ENCODE data around the gene RGS2.

DNA sequence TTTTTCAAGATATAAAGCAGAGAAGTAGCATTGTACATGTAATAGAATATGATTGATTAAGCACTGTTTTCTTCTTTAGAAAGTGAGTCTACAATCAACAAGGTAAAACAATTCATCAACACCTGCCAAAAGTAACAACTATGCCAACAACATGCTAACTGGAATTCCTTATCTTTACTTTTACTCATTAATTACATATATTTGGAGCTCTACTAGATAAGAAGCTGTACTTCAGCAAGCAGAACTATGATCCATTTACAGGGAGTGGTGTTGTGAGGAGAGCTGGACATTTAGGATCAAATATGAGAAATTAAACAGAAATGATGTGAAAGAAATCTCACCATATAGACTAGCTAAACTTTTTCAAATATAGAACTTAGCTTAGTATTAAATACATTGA lies 51.0 kb downstream of the RGS2 start:
- TF ChIP-seq, protein P1, sequence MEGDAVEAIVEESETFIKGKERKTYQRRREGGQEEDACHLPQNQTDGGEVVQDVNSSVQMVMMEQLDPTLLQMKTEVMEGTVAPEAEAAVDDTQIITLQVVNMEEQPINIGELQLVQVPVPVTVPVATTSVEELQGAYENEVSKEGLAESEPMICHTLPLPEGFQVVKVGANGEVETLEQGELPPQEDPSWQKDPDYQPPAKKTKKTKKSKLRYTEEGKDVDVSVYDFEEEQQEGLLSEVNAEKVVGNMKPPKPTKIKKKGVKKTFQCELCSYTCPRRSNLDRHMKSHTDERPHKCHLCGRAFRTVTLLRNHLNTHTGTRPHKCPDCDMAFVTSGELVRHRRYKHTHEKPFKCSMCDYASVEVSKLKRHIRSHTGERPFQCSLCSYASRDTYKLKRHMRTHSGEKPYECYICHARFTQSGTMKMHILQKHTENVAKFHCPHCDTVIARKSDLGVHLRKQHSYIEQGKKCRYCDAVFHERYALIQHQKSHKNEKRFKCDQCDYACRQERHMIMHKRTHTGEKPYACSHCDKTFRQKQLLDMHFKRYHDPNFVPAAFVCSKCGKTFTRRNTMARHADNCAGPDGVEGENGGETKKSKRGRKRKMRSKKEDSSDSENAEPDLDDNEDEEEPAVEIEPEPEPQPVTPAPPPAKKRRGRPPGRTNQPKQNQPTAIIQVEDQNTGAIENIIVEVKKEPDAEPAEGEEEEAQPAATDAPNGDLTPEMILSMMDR (IDR thresholded peaks at IDR 0.05): no peak
- TF ChIP-seq EZH2phosphoT487 (IDR thresholded peaks at IDR 0.05): no peak
